ENCODE measurements around the gene TTC7B.

The TTC7B gene

DNA sequence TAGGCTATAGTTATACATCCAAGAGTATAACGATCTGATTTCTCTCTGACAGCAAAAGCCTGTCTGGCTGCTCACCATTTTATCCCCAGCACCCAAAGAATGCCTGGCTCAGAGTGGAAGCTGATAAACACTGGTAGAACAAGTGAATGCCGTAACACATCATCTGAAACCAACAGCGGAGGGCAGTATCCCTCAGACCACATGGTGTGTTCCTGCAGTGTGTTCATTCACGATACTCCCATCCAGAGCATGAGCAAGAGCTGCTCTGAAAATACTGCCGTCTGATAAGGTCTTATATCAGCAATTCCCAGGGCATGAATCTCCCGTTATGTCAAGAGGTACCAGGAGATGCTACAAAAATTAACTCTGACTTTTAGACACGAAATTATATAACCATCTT is 95.9 kb downstream of the TTC7B start:
- no peak for DNase-seq (ENCODE audit: low read depth in 1 of 2, low spot score in 1 of 2)
- TF ChIP-seq SPI1 (IDR thresholded peaks at IDR 0.05; ENCODE audit: borderline replicate concordance, low read depth) (no peak), GABPA (IDR thresholded peaks at IDR 0.05; ENCODE audit: low read depth) (no peak), POLR2AphosphoS5 (IDR thresholded peaks at IDR 0.05; ENCODE audit: low read depth) (no peak)
- TF ChIP-seq, protein P1, sequence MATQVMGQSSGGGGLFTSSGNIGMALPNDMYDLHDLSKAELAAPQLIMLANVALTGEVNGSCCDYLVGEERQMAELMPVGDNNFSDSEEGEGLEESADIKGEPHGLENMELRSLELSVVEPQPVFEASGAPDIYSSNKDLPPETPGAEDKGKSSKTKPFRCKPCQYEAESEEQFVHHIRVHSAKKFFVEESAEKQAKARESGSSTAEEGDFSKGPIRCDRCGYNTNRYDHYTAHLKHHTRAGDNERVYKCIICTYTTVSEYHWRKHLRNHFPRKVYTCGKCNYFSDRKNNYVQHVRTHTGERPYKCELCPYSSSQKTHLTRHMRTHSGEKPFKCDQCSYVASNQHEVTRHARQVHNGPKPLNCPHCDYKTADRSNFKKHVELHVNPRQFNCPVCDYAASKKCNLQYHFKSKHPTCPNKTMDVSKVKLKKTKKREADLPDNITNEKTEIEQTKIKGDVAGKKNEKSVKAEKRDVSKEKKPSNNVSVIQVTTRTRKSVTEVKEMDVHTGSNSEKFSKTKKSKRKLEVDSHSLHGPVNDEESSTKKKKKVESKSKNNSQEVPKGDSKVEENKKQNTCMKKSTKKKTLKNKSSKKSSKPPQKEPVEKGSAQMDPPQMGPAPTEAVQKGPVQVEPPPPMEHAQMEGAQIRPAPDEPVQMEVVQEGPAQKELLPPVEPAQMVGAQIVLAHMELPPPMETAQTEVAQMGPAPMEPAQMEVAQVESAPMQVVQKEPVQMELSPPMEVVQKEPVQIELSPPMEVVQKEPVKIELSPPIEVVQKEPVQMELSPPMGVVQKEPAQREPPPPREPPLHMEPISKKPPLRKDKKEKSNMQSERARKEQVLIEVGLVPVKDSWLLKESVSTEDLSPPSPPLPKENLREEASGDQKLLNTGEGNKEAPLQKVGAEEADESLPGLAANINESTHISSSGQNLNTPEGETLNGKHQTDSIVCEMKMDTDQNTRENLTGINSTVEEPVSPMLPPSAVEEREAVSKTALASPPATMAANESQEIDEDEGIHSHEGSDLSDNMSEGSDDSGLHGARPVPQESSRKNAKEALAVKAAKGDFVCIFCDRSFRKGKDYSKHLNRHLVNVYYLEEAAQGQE (IDR thresholded peaks at IDR 0.05; ENCODE audit: insufficient replicate concordance, low read depth), result no peak
- TF ChIP-seq, protein P2, sequence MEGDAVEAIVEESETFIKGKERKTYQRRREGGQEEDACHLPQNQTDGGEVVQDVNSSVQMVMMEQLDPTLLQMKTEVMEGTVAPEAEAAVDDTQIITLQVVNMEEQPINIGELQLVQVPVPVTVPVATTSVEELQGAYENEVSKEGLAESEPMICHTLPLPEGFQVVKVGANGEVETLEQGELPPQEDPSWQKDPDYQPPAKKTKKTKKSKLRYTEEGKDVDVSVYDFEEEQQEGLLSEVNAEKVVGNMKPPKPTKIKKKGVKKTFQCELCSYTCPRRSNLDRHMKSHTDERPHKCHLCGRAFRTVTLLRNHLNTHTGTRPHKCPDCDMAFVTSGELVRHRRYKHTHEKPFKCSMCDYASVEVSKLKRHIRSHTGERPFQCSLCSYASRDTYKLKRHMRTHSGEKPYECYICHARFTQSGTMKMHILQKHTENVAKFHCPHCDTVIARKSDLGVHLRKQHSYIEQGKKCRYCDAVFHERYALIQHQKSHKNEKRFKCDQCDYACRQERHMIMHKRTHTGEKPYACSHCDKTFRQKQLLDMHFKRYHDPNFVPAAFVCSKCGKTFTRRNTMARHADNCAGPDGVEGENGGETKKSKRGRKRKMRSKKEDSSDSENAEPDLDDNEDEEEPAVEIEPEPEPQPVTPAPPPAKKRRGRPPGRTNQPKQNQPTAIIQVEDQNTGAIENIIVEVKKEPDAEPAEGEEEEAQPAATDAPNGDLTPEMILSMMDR (IDR thresholded peaks at IDR 0.05; ENCODE audit: insufficient read depth, low read length), result no peak
- Histone ChIP-seq H3K27ac (replicated peaks) (no peak overlapping the region), H3K27me3 (ENCODE audit: insufficient read depth, poor library complexity, severe bottlenecking) (no peaks in the 10 kb centered on the region), H3K4me3 (replicated peaks; ENCODE audit: insufficient read depth, low read length) (no peak overlapping the region)

DNA sequence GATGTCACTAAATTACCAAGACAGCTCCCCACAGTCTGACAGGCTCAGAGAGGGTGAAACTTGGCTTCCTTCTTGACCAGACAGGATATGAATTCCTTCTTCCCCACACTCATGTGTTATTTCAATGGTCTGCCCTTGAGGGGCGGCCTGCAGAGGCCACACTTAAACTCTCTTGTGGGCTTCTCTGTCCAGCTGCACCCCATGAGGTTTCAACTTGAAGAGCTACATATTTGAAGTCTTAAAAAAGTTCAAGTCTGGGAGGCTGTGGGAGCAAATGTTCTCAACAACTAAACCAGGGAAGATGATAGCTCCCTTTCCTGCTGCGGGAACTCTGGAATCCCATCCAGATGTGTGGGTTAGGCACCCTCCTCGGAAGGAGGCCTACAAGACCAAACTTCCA is 98.3 kb downstream of the TTC7B start:
- Histone ChIP-seq H3K27ac (replicated peaks) (no peak overlapping the region), H3K4me3 (replicated peaks; ENCODE audit: insufficient read depth, low read length) (no peak overlapping the region), H3K27me3 (ENCODE audit: insufficient read depth, poor library complexity, severe bottlenecking) (peaks cover 2% of the 10 kb centered on the region)
- TF ChIP-seq, protein P1 (IDR thresholded peaks at IDR 0.05; ENCODE audit: insufficient replicate concordance, low read depth), result no peak
- no peak for TF ChIP-seq POLR2AphosphoS5 (IDR thresholded peaks at IDR 0.05; ENCODE audit: low read depth)
- TF ChIP-seq GABPA (IDR thresholded peaks at IDR 0.05; ENCODE audit: low read depth), result no peak
- TF ChIP-seq, protein P2 (IDR thresholded peaks at IDR 0.05; ENCODE audit: insufficient read depth, low read length), result no peak
- no peak for DNase-seq (ENCODE audit: low read depth in 1 of 2, low spot score in 1 of 2)

DNA sequence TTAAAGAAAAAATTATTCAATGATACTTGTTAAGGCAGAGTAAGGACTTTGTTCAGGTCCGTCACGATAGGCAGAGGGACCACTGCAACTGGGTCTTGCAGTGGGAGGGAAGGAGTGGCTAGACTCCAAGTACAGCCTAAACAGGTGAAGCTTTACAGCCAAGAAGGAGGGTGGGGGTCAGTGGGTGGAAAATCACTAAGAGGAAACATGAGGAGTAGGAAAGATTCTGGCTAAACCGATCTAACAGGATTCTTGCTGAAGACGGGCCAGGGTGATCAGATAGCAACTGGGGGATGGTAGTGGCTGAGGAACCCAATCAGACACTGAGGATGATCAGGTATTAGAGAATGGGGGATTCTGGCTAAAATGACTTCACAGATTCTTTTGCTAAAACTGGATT is 100.2 kb downstream of the TTC7B start:
- TF ChIP-seq POLR2AphosphoS5 (IDR thresholded peaks at IDR 0.05; ENCODE audit: low read depth), result no peak
- TF ChIP-seq, protein P2 (IDR thresholded peaks at IDR 0.05; ENCODE audit: insufficient read depth, low read length), result no peak
- no peak for TF ChIP-seq GABPA (IDR thresholded peaks at IDR 0.05; ENCODE audit: low read depth)
- TF ChIP-seq SPI1 (IDR thresholded peaks at IDR 0.05; ENCODE audit: borderline replicate concordance, low read depth), result no peak
- TF ChIP-seq, protein P1 (IDR thresholded peaks at IDR 0.05; ENCODE audit: insufficient replicate concordance, low read depth), result no peak
- no peak for DNase-seq (ENCODE audit: low read depth in 1 of 2, low spot score in 1 of 2)
- H3K4me3 ChIP-seq (replicated peaks; ENCODE audit: insufficient read depth, low read length), result no peak overlapping the region
- H3K27ac ChIP-seq (replicated peaks), result no peak overlapping the region
- peaks cover 2% of the 10 kb centered on the region for H3K27me3 ChIP-seq (ENCODE audit: insufficient read depth, poor library complexity, severe bottlenecking)

Data from HL-60 (cell line).